HG03045 (cell line): Measurements from ENCODE around the gene FGFRL1.
"Not testable (repeated sequence)": the region's sequence is repeated elsewhere in the genome, so short reads cannot be mapped to it uniquely, and the experiment has no call there.

Experiments
- ATAC-seq: cut with Tn5 transposase; IDR thresholded peaks from one replicate; pipeline ENCODE4 v1.9.1; 2021; ENCODE audit warnings: mild to moderate bottlenecking, moderate library complexity; ENCODE audit not compliant: unreplicated experiment

Gene FGFRL1

GRCh38 chr4:1036976-1037810, 25.8 kb downstream of the FGFRL1 start:
- ATAC-seq = no peak

GRCh38 chr4:1038948-1039492, 27.6 kb downstream of the FGFRL1 start:
- ATAC-seq = no peak

- ATAC-seq = no peak
These were observed 28.3 kb downstream of the FGFRL1 start for GRCh38 chr4:1039493-1040343.

- ATAC-seq = no peak
These were observed 29.1 kb downstream of the FGFRL1 start for GRCh38 chr4:1040344-1041146.

- no peak for ATAC-seq
These were observed 29.9 kb downstream of the FGFRL1 start for GRCh38 chr4:1041147-1041935.

- no peak for ATAC-seq
These were observed 30.5 kb downstream of the FGFRL1 start for GRCh38 chr4:1041936-1042330.

- no peak for ATAC-seq
These were observed 31.1 kb downstream of the FGFRL1 start for GRCh38 chr4:1042352-1043055.

- ATAC-seq = no peak
These were observed 31.7 kb downstream of the FGFRL1 start for GRCh38 chr4:1043162-1043561.

- no peak for ATAC-seq
These were observed 32.4 kb downstream of the FGFRL1 start for GRCh38 chr4:1043651-1044468.

GRCh38 chr4:1044469-1045192, 33.2 kb downstream of the FGFRL1 start:
- ATAC-seq = no peak

- ATAC-seq = no peak
These were observed 33.8 kb downstream of the FGFRL1 start for GRCh38 chr4:1045193-1045594.

GRCh38 chr4:1045595-1046201, 34.3 kb downstream of the FGFRL1 start:
- ATAC-seq = no peak

GRCh38 chr4:1046581-1047011, 35.2 kb downstream of the FGFRL1 start:
- ATAC-seq = not testable (repeated sequence)

GRCh38 chr4:1047106-1047975, 35.9 kb downstream of the FGFRL1 start:
- no peak for ATAC-seq

- ATAC-seq = no peak
These were observed 36.7 kb downstream of the FGFRL1 start for GRCh38 chr4:1047976-1048772.
